ENCODE data around the gene AUTS2. TPM values are rescaled to one million over a fixed set of nuclear protein-coding genes. Genes with fewer than 3 reads are reported as not detected.

Gene AUTS2
- total and polyA plus RNA-seq, 10 of the 15 experiments (the other 5 are each of a cell fraction or from before 2014, with no cell fraction given), result 6.4 to 55.6 (median 21.6) TPM

GRCh38 chr7:69751026-69751425, 152.8 kb downstream of the AUTS2 start:
- SMC1A ChIA-PET (ENCODE audit: uncharacterized antibody, unreplicated experiment), result interaction anchor here (2.5 to 4.5 kb wide), 2 partner anchors 12 to 54 kb away, joined by 8 to 40 read pairs; no protein-coding TSS in a partner anchor
- H3K9me3 ChIP-seq (replicated peaks; ENCODE audit: control insufficient read depth, insufficient read depth, low read length), result no peaks in the 10 kb centered on the region; the same call in 2 of the 3 replicates
- FAIRE-seq (no peak), ATAC-seq (no peak), DNase-seq (ENCODE audit: low read depth, low spot score) (no peak)
- no peak overlapping the region for H2AFZ ChIP-seq (ENCODE audit: control insufficient read depth, low read depth, low read length)
- no peak overlapping the region for H3K4me3 ChIP-seq
- TF ChIP-seq DPF2 (IDR thresholded peaks at IDR 0.05), result no peak
- intact Hi-C loops (cut with micrococcal nuclease; ENCODE audit: unreplicated experiment), result no loop called here
- peaks cover 2% of the 10 kb centered on the region; the same call in 1 of the 2 replicates for H3K4me1 ChIP-seq (ENCODE audit: control insufficient read depth, insufficient read depth, low read length)
- no peaks in the 10 kb centered on the region for H3K27me3 ChIP-seq (replicated peaks in 1 of 2; ENCODE audit: control insufficient read depth in 2 of 2, insufficient read depth in 2 of 2, low read length in 1 of 2)
- H3K27ac ChIP-seq (ENCODE audit: control insufficient read depth, insufficient read depth), result no peak overlapping the region
- POLR2A ChIA-PET, result no interaction called here
- H3K79me2 ChIP-seq (ENCODE audit: control insufficient read depth, insufficient read depth, low read length), result peaks cover 2% of the 10 kb centered on the region; the same call in 1 of the 2 replicates
- H4K20me1 ChIP-seq (ENCODE audit: control insufficient read depth, insufficient read depth), result no peaks in the 10 kb centered on the region
- in situ Hi-C loops (cut with MboI), result no loop called here
- H3K4me2 ChIP-seq (ENCODE audit: control insufficient read depth, insufficient read depth), result no peak overlapping the region
- H3K36me3 ChIP-seq (ENCODE audit: control insufficient read depth in 2 of 2, insufficient read depth in 2 of 2, low read length in 1 of 2), result no peaks in the 10 kb centered on the region
- no TSS peak for BruUV-seq (replicated peaks)
- CTCF ChIA-PET, result interaction anchor here (0.9 kb wide), 1 partner anchor 74 kb away, joined by 4 read pairs; no protein-coding TSS in a partner anchor
- RAD21 ChIA-PET (ENCODE audit: unreplicated experiment), result interaction anchor here (0.7 kb wide), 1 partner anchor 12 kb away, joined by 3 read pairs; no protein-coding TSS in a partner anchor
- WGBS (ENCODE audit: insufficient coverage, insufficient replicate concordance, low lambda C conversion rate, missing lambda C conversion rate), result 56% methylated on average over 1 of the region's 1 CpG
- H3K9ac ChIP-seq (ENCODE audit: control insufficient read depth, insufficient read depth, low read length), result no peak overlapping the region

GRCh38 chr7:69753981-69754380, 155.7 kb downstream of the AUTS2 start:
- POLR2A ChIA-PET, result no interaction called here
- H4K20me1 ChIP-seq (ENCODE audit: control insufficient read depth, insufficient read depth), result no peaks in the 10 kb centered on the region
- no peak overlapping the region for H3K4me3 ChIP-seq
- in situ Hi-C loops (cut with MboI), result no loop called here
- H3K9ac ChIP-seq (ENCODE audit: control insufficient read depth, insufficient read depth, low read length), result no peak overlapping the region
- WGBS (ENCODE audit: insufficient coverage, insufficient replicate concordance, low lambda C conversion rate, missing lambda C conversion rate), result 0% methylated on average over 2 of the region's 2 CpGs
- H2AFZ ChIP-seq (ENCODE audit: control insufficient read depth, low read depth, low read length), result no peak overlapping the region
- FAIRE-seq (no peak), DNase-seq (ENCODE audit: low read depth, low spot score) (no peak), ATAC-seq (no peak)
- H3K79me2 ChIP-seq (ENCODE audit: control insufficient read depth, insufficient read depth, low read length), result no peaks in the 10 kb centered on the region
- SMC1A ChIA-PET (ENCODE audit: uncharacterized antibody, unreplicated experiment), result interaction anchor here (0.6 to 1.7 kb wide), 8 partner anchors 10 to 770 kb away, joined by 3 to 13 read pairs (median 4); no protein-coding TSS in a partner anchor
- H3K4me1 ChIP-seq (ENCODE audit: control insufficient read depth, insufficient read depth, low read length), result peaks cover 2% of the 10 kb centered on the region; the same call in 1 of the 2 replicates
- intact Hi-C loops (cut with micrococcal nuclease; ENCODE audit: unreplicated experiment), result no loop called here
- no peak overlapping the region for H3K4me2 ChIP-seq (ENCODE audit: control insufficient read depth, insufficient read depth)
- H3K27me3 ChIP-seq (replicated peaks in 1 of 2; ENCODE audit: control insufficient read depth in 2 of 2, insufficient read depth in 2 of 2, low read length in 1 of 2), result no peaks in the 10 kb centered on the region
- RAD21 ChIA-PET (ENCODE audit: unreplicated experiment), result interaction anchor here (0.5 to 1.2 kb wide), 3 partner anchors 15 to 1528 kb away, joined by 3 to 5 read pairs (median 4); no protein-coding TSS in a partner anchor
- no peak overlapping the region for H3K27ac ChIP-seq (ENCODE audit: control insufficient read depth, insufficient read depth)
- BruUV-seq (replicated peaks), result no TSS peak
- CTCF ChIA-PET, result interaction anchor here (1.2 kb wide), 1 partner anchor 9 kb away, joined by 4 read pairs; no protein-coding TSS in a partner anchor
- H3K9me3 ChIP-seq (replicated peaks; ENCODE audit: control insufficient read depth, insufficient read depth, low read length), result no peaks in the 10 kb centered on the region
- TF ChIP-seq ZNF207 (IDR thresholded peaks at IDR 0.05; ENCODE audit: borderline replicate concordance) (no peak), PML (IDR thresholded peaks at IDR 0.05; ENCODE audit: low read length) (no peak)
- H3K36me3 ChIP-seq (ENCODE audit: control insufficient read depth in 2 of 2, insufficient read depth in 2 of 2, low read length in 1 of 2), result no peaks in the 10 kb centered on the region

All from GM12878 (cell line).